HCT116 (cell line): ENCODE results near the gene DGAT2L6. TPM values are rescaled to one million over a fixed set of nuclear protein-coding genes. Genes with fewer than 3 reads are reported as not detected.

ENCODE experiments used
- ATAC-seq: fragments of 200-7000 bp; cut with Tn5 transposase; 2 replicates; pipeline ENCODE4 v1.9.1; 2020; ENCODE audit warnings: mild to moderate bottlenecking, moderate library complexity
- BruUV-seq: library from RNA; stranded (reverse); fragments of 400-500 nt; replicated peaks from 2 replicates; lab custom pipeline; 2021; lab: Mats Ljungman, UMichigan
- CTCF ChIA-PET: fragments of 300-600 bp; sonication (Branson Sonifier 250); formaldehyde crosslinking; loops from one replicate; lab custom pipeline; 2021; ENCODE audit warnings: antibody characterized with exemption; lab: Charles Lee
- POLR2A ChIA-PET: fragments of 300-600, 350-600 bp; sonication (Branson Sonifier 250); formaldehyde crosslinking; loops from one replicate; lab custom pipeline; 2021; ENCODE audit warnings: antibody characterized with exemption; lab: Charles Lee
- RAD21 ChIA-PET, 2 experiments: fragments of 300-600 bp; sonication (Branson Sonifier 250); formaldehyde crosslinking; loops; one replicate each; lab custom pipeline; 2023; ENCODE audit warnings: low total read pairs in 2 of 2; ENCODE audit not compliant: uncharacterized antibody in 2 of 2, unreplicated experiment in 2 of 2, low non-redundant PET in 1 of 2; lab: Charles Lee
- DNase-seq: peaks from one replicate; pipeline ENCODE4 v3.0.0-alpha.2; 2010; ENCODE audit warnings: low read depth, low spot score
- H2AFZ ChIP-seq: fragments of 200-600 bp; shearing (Covaris generic), sonication (generic); 2 replicates; pipeline ENCODE4 v1.6.1; 2017; ENCODE audit warnings: low read depth, mixed run types, mixed read lengths, antibody characterized with exemption, low read length; ENCODE audit not compliant: poor library complexity, severe bottlenecking
- H3K27ac ChIP-seq: 2 replicates; pipeline ENCODE4 v1.5.1; 2012; ENCODE audit warnings: low read depth, low read length
- H3K27me3 ChIP-seq: fragments of 200-600 bp; sonication (generic); 2 replicates; pipeline ENCODE4 v1.6.1; 2016; ENCODE audit warnings: mixed run types, low read length, mixed read lengths; ENCODE audit not compliant: insufficient read depth
- H3K36me3 ChIP-seq, 2 experiments: fragments of 200-500 bp in 1 of 2; fragments of 200-600 bp in 1 of 2; sonication (Bioruptor generic) in 1 of 2; sonication (generic) in 1 of 2; 2 replicates each; pipeline versions ENCODE4 v1.5.1 to v1.6.1; 2014 to 2016; ENCODE audit warnings: low read length in 2 of 2, inconsistent platforms in 1 of 2, mixed read lengths in 1 of 2, mixed run types in 1 of 2; ENCODE audit not compliant: insufficient read depth in 2 of 2, control insufficient read depth in 1 of 2
- H3K4me1 ChIP-seq, 2 experiments: fragments of 200-600 bp in 1 of 2; sonication (generic) in 1 of 2; 2 replicates each; pipeline versions ENCODE4 v1.5.1 to v1.6.1; 2012 to 2017; ENCODE audit warnings: low read length in 2 of 2, inconsistent platforms in 1 of 2, mild to moderate bottlenecking in 1 of 2, mixed read lengths in 1 of 2, mixed run types in 1 of 2, moderate library complexity in 1 of 2; ENCODE audit not compliant: insufficient read depth in 2 of 2, control insufficient read depth in 1 of 2
- H3K4me2 ChIP-seq: fragments of 200-600 bp; sonication (generic); 2 replicates; pipeline ENCODE4 v1.6.1; 2017; ENCODE audit warnings: mixed run types, low read length, mixed read lengths
- H3K4me3 ChIP-seq, 2 experiments: fragments of 200-600 bp in 1 of 2; sonication (generic) in 1 of 2; replicated peaks in 1 of 2; 2 replicates each; pipeline ENCODE4 v1.5.1; 2011 to 2016; ENCODE audit warnings: low read length in 2 of 2, control low read depth in 1 of 2, low read depth in 1 of 2, mild to moderate bottlenecking in 1 of 2, mixed read lengths in 1 of 2, mixed run types in 1 of 2
- H3K79me2 ChIP-seq: fragments of 200-600 bp; sonication (generic); 2 replicates; pipeline ENCODE4 v1.6.1; 2017; ENCODE audit warnings: mild to moderate bottlenecking, mixed run types, low read length, moderate library complexity, mixed read lengths; ENCODE audit not compliant: insufficient read depth
- H3K9ac ChIP-seq: fragments of 200-600 bp; sonication (generic); 2 replicates; pipeline ENCODE4 v1.6.1; 2016; ENCODE audit warnings: low read length, mixed read lengths
- H3K9me2 ChIP-seq: fragments of 200-600 bp; sonication (generic), shearing (Covaris generic); 2 replicates; pipeline ENCODE4 v1.6.1; 2017; ENCODE audit warnings: mixed run types, mild to moderate bottlenecking, moderate library complexity; ENCODE audit not compliant: insufficient read depth
- H3K9me3 ChIP-seq, 2 experiments: fragments of 200-500 bp in 1 of 2; fragments of 200-600 bp in 1 of 2; sonication (Bioruptor generic) in 1 of 2; sonication (generic) in 1 of 2; 2 replicates each; pipeline ENCODE4 v1.6.1; 2014 to 2017; ENCODE audit warnings: low read length in 2 of 2, mixed read lengths in 2 of 2, inconsistent platforms in 1 of 2, low read depth in 1 of 2, mild to moderate bottlenecking in 1 of 2, mixed run types in 1 of 2, moderate library complexity in 1 of 2; ENCODE audit not compliant: control insufficient read depth in 1 of 2, insufficient read depth in 1 of 2
- H4K20me1 ChIP-seq: fragments of 200-600 bp; sonication (generic), shearing (Covaris generic); 2 replicates; pipeline ENCODE4 v1.6.1; 2017; ENCODE audit warnings: mixed run types, mild to moderate bottlenecking, moderate library complexity; ENCODE audit not compliant: insufficient read depth
- CEBPB ChIP-seq: IDR thresholded peaks from 2 replicates; pipeline ENCODE4 v1.6.1; 2012; ENCODE audit warnings: low read depth
- EGR1 ChIP-seq: IDR thresholded peaks from 2 replicates; pipeline ENCODE4 v1.6.1; 2012; ENCODE audit warnings: low read depth
- EZH2phosphoT487 ChIP-seq: fragments of 200-600 bp; IDR thresholded peaks from 2 replicates; pipeline ENCODE4 v1.6.1; 2018; ENCODE audit warnings: antibody characterized with exemption, borderline replicate concordance
- FOSL1 ChIP-seq: IDR thresholded peaks from 2 replicates; pipeline ENCODE4 v1.6.1; 2012; ENCODE audit warnings: low read depth
- POLR2A ChIP-seq: IDR thresholded peaks from 2 replicates; pipeline ENCODE4 v1.7.0; 2011; ENCODE audit warnings: borderline replicate concordance; ENCODE audit not compliant: insufficient read depth, insufficient read length; ENCODE audit errors: extremely low read depth
- RAD21 ChIP-seq: IDR thresholded peaks from 2 replicates; pipeline ENCODE4 v1.6.1; 2012; ENCODE audit warnings: low read depth, mild to moderate bottlenecking
- SP1 ChIP-seq: IDR thresholded peaks from 2 replicates; pipeline ENCODE4 v1.6.1; 2012; ENCODE audit warnings: low read depth
- SRF ChIP-seq: IDR thresholded peaks from 2 replicates; pipeline ENCODE4 v1.6.1; 2012; ENCODE audit warnings: low read depth
- YY1 ChIP-seq: IDR thresholded peaks from 2 replicates; pipeline ENCODE4 v1.6.1; 2011; ENCODE audit warnings: low read length, low read depth, moderate library complexity, mild to moderate bottlenecking; ENCODE audit not compliant: insufficient replicate concordance; ENCODE audit errors: extremely low read depth
- ZFX ChIP-seq: fragments of 450-650 bp; IDR thresholded peaks from 2 replicates; pipeline ENCODE4 v1.6.1; 2017
- intact Hi-C: fragments of 100-400 bp; cut with micrococcal nuclease; formaldehyde crosslinking; loops from 2 replicates; pipeline ENCODE4 v1.10.0; 2022
- total RNA-seq: library from RNA; stranded (reverse); gene quantifications from one replicate; pipeline ENCODE4 v1.2.1, GENCODE V29; 2021; ENCODE audit not compliant: unreplicated experiment

The DGAT2L6 gene
- total RNA-seq, 1 experiment from 2014 or later, result not detected

DNA sequence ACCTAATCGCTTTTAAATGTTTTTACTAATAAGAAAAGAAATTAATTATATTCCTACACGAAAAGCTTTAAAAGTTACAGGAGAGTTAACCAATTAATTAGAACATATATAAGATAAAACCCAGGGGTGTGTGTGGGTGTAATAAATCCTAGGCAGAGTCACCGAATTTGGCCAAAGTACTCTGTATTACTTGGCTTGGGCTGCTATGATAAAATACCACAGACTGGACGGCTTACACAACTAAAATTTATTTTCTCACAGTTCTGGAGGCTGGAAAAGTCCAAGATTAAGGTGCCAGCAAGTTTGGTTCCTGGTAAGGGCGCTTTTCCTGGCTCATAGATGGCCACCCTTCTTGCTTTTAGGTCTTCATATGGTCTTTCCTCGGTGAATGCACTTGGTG is 67.6 kb downstream of the DGAT2L6 start:
- CTCF ChIA-PET, result no interaction called here
- POLR2A ChIA-PET, result no interaction called here
- H3K9ac ChIP-seq, result no peak overlapping the region
- no peaks in the 10 kb centered on the region for H4K20me1 ChIP-seq
- H3K9me2 ChIP-seq, result no peaks in the 10 kb centered on the region
- no peaks in the 10 kb centered on the region for H3K27me3 ChIP-seq
- no peak for TF ChIP-seq EGR1
- DNase-seq (no peak), ATAC-seq (no peak)
- H3K4me3 ChIP-seq, result no peak overlapping the region
- BruUV-seq, result no TSS peak
- no peaks in the 10 kb centered on the region for H3K36me3 ChIP-seq
- no peak overlapping the region for H3K27ac ChIP-seq
- H3K4me1 ChIP-seq, result peaks cover 0 to 12% of the 10 kb centered on the region in 2 experiments; a peak in 1 of 4 replicates
- no peak overlapping the region for H2AFZ ChIP-seq
- intact Hi-C loops, result no loop called here
- H3K9me3 ChIP-seq, result no peaks in the 10 kb centered on the region
- no peaks in the 10 kb centered on the region for H3K79me2 ChIP-seq
- no peak overlapping the region for H3K4me2 ChIP-seq
- RAD21 ChIA-PET, result no interaction called here

DNA sequence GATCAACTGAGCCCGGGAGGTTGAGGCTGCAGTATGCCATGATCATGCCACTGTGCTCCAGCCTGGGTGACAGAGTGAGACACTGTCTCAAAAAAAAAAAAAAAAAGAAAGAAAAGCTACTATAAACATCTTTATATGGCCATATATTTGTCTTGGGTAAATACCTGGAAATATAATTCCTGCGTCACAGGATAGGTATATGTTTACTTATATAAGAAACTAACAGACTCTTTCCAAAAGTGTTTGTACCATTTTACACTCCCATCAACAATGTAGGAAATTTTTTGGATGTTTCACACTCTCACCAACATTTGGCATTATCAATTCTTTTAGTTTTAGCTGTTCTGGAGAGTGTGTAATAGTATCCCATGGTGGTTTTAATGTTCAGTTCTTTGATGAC is 70.0 kb downstream of the DGAT2L6 start:
- POLR2A ChIA-PET, result no interaction called here
- Histone ChIP-seq H2AFZ (no peak overlapping the region), H3K27me3 (no peaks in the 10 kb centered on the region), H3K4me1 (peaks cover 0 to 12% of the 10 kb centered on the region in 2 experiments; a peak in 1 of 4 replicates)
- TF ChIP-seq ZFX (no peak), SRF (no peak), SP1 (no peak), POLR2A (no peak), EZH2phosphoT487 (no peak), RAD21 (no peak), FOSL1 (no peak), CEBPB (no peak), YY1 (no peak)
- TF ChIP-seq, all 23 proteins: peak for 0
- Histone ChIP-seq H3K79me2 (no peaks in the 10 kb centered on the region), H3K9me3 (no peaks in the 10 kb centered on the region), H3K9me2 (no peaks in the 10 kb centered on the region), H3K27ac (no peak overlapping the region), H3K36me3 (no peaks in the 10 kb centered on the region), H4K20me1 (no peaks in the 10 kb centered on the region), H3K9ac (no peak overlapping the region), H3K4me2 (no peak overlapping the region), H3K4me3 (no peak overlapping the region)
- CTCF ChIA-PET, result no interaction called here
- no TSS peak for BruUV-seq
- ATAC-seq (no peak), DNase-seq (no peak)
- RAD21 ChIA-PET, result no interaction called here
- intact Hi-C loops, result no loop called here
